CD4-positive, alpha-beta T cell (primary cell): ENCODE results near the gene CFAP97D1. TPM values are rescaled to one million over a fixed set of nuclear protein-coding genes. Genes with fewer than 3 reads are reported as not detected.

Source experiments
- ATAC-seq: fragments of 200-7000 bp; cut with Tn5 transposase; one replicate; pipeline ENCODE4 v1.10.0; 2022; ENCODE audit warnings: mild to moderate bottlenecking; ENCODE audit not compliant: poor library complexity
- CTCF ChIA-PET: fragments of 350-600 bp; sonication (Branson Sonifier 250); formaldehyde crosslinking; loops from one replicate; lab custom pipeline; 2021; ENCODE audit warnings: antibody characterized with exemption, inconsistent platforms; lab: Charles Lee
- POLR2A ChIA-PET: fragments of 350-600 bp; sonication (Branson Sonifier 250); formaldehyde crosslinking; loops from one replicate; lab custom pipeline; 2021; ENCODE audit warnings: antibody characterized with exemption, inconsistent platforms; lab: Charles Lee
- DNase-seq, 14 experiments: peaks; one replicate each; pipeline ENCODE4 v3.0.0-alpha.2; 2013 to 2020; ENCODE audit warnings: mixed read lengths in 2 of 14
- H3K27ac ChIP-seq, 2 donors: one replicate each; pipeline versions ENCODE4 v1.5.1 to v1.7.0; 2013; ENCODE audit warnings: low read length in 2 of 2, low read depth in 1 of 2, mild to moderate bottlenecking in 1 of 2
- H3K27me3 ChIP-seq, 2 experiments: 1 replicate in 1 of 2; 2 replicates in 1 of 2; pipeline versions ENCODE4 v1.6.1 to v1.7.0; 2013; ENCODE audit warnings: low read length in 2 of 2, control low read depth in 1 of 2, mild to moderate bottlenecking in 1 of 2, moderate library complexity in 1 of 2; ENCODE audit not compliant: insufficient read depth in 2 of 2, control insufficient read depth in 1 of 2
- H3K36me3 ChIP-seq: one replicate; pipeline ENCODE4 v1.6.1; 2013; ENCODE audit warnings: low read length, control low read depth; ENCODE audit not compliant: insufficient read depth
- H3K4me1 ChIP-seq: one replicate; pipeline ENCODE4 v1.6.1; 2013; ENCODE audit warnings: low read length, control low read depth; ENCODE audit not compliant: insufficient read depth
- H3K4me3 ChIP-seq: one replicate; pipeline ENCODE4 v1.5.1; 2013; ENCODE audit warnings: mild to moderate bottlenecking, low read length, moderate library complexity
- H3K9me3 ChIP-seq, 2 experiments: 1 replicate in 1 of 2; 2 replicates in 1 of 2; pipeline versions ENCODE4 v1.6.1 to v1.7.0; 2013; ENCODE audit warnings: low read length in 2 of 2, mild to moderate bottlenecking in 2 of 2, control low read depth in 1 of 2, moderate library complexity in 1 of 2; ENCODE audit not compliant: control insufficient read depth in 1 of 2, insufficient read depth in 1 of 2
- H3K27ac Mint-ChIP-seq: one replicate; pipeline ENCODE4 v1.8.0; 2020; ENCODE audit warnings: mixed read lengths
- H3K27me3 Mint-ChIP-seq: one replicate; pipeline ENCODE4 v1.8.0; 2021; ENCODE audit warnings: mixed read lengths
- H3K36me3 Mint-ChIP-seq: one replicate; pipeline ENCODE4 v1.8.0; 2021; ENCODE audit warnings: low read depth, mixed read lengths
- H3K4me1 Mint-ChIP-seq: one replicate; pipeline ENCODE4 v1.8.0; 2021; ENCODE audit warnings: low read depth, mixed read lengths
- H3K4me3 Mint-ChIP-seq: one replicate; pipeline ENCODE4 v1.8.0; 2020; ENCODE audit warnings: mild to moderate bottlenecking, mixed read lengths
- H3K9me3 Mint-ChIP-seq: one replicate; pipeline ENCODE4 v1.8.0; 2020; ENCODE audit warnings: mixed read lengths
- intact Hi-C, 2 experiments: fragments of 100-400 bp; cut with DNase I in 1 of 2; cut with micrococcal nuclease in 1 of 2; formaldehyde crosslinking; loops; one replicate each; pipeline versions ENCODE4 v1.15.1 to v1.9.0; 2023 to 2025; cut with DNase I, micrococcal nuclease
- total RNA-seq, 174 experiments: library from RNA in 2 of 174; stranded (reverse) in 2 of 174; gene quantifications; one replicate each; pipeline ENCODE4 v1.2.3 and lab custom pipeline; 2021 to 2026
- TF ChIP-seq, protein P1 (sequence below): fragments of 200-600 bp; IDR thresholded peaks from one replicate; pipeline ENCODE4 v1.8.0; 2022; ENCODE audit warnings: antibody characterized with exemption, mild to moderate bottlenecking

CFAP97D1 gene
- total RNA-seq, 2 experiments from 2014 or later = not detected

DNA sequence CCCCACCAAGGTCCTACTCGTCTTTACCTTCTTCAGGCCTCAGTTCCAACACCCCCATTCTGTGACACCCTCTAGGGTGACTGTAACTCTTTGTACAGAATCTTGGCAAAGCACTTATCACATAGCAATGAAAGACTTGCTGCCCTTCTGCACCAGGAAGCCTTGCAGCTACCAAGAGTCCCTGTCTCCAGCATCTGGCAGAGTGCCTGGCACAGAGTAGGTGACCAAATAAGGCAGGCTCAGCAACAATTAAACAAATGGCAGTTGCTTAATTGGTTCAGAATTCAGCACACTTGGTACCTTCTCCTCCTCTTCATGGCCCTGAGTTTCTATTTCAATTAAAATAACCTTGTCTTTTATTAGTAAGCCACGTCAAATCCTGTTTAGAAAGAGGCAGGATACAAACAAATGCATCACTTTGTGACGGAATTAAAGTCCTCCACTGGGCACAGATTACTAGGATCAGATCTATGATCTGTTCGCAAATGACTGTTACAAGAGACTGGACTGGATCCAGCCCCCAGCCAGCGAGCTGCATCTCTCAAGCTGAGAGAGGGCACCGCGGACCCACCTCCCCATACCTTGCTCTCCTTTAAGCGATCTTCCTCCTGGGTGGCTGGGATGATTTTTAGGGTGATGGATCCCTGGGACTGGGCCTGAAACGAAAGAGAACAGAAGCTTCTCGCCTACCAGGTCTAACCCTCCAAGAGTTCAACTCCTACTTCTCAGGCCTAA is 43.3 kb downstream of the CFAP97D1 start:
- Mint-ChIP-seq H3K36me3 (no peaks in the 10 kb centered on the region), H3K4me1 (no peaks in the 10 kb centered on the region), H3K9me3 (no peaks in the 10 kb centered on the region), H3K4me3 (no peak overlapping the region), H3K27ac (no peak overlapping the region), H3K27me3 (no peaks in the 10 kb centered on the region)
- no peaks in the 10 kb centered on the region for H3K36me3 ChIP-seq
- no peak for DNase-seq
- POLR2A ChIA-PET = interaction anchor here (0.6 kb wide), 1 partner anchor 168 kb away, joined by 3 read pairs; no protein-coding TSS in a partner anchor
- ATAC-seq = no peak
- no peak overlapping the region for H3K27ac ChIP-seq
- intact Hi-C loops = no loop called here
- CTCF ChIA-PET = no interaction called here
- no peaks in the 10 kb centered on the region for H3K27me3 ChIP-seq
- TF ChIP-seq, protein P1, sequence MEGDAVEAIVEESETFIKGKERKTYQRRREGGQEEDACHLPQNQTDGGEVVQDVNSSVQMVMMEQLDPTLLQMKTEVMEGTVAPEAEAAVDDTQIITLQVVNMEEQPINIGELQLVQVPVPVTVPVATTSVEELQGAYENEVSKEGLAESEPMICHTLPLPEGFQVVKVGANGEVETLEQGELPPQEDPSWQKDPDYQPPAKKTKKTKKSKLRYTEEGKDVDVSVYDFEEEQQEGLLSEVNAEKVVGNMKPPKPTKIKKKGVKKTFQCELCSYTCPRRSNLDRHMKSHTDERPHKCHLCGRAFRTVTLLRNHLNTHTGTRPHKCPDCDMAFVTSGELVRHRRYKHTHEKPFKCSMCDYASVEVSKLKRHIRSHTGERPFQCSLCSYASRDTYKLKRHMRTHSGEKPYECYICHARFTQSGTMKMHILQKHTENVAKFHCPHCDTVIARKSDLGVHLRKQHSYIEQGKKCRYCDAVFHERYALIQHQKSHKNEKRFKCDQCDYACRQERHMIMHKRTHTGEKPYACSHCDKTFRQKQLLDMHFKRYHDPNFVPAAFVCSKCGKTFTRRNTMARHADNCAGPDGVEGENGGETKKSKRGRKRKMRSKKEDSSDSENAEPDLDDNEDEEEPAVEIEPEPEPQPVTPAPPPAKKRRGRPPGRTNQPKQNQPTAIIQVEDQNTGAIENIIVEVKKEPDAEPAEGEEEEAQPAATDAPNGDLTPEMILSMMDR = no peak
- no peak overlapping the region for H3K4me3 ChIP-seq
- no peaks in the 10 kb centered on the region for H3K4me1 ChIP-seq
- H3K9me3 ChIP-seq = no peaks in the 10 kb centered on the region

DNA sequence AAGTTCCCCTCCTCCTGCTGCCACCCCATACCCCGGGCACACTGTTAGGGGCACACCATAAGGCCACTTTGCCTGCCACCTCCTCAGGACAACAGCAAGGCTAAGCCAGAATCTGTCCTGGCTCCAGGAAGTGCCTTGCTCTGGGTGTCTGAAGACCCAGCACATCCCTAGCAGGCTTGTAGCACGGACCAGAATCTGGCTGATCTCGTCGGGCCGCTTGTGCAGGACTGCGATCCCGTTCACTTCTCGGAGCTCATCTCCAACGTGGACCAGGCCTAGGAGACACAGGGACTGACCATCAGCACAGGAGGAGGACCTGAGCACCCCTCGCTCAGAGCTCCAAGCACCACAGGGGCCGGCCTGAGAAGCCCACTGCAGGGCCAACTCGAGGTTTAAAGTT is 45.3 kb downstream of the CFAP97D1 start:
- intact Hi-C loops = no loop called here
- no peaks in the 10 kb centered on the region for H3K9me3 ChIP-seq
- TF ChIP-seq, protein P1 = no peak
- CTCF ChIA-PET = no interaction called here
- no peak overlapping the region for H3K4me3 ChIP-seq
- Mint-ChIP-seq H3K36me3 (no peaks in the 10 kb centered on the region), H3K4me1 (no peaks in the 10 kb centered on the region), H3K27me3 (peaks cover 3% of the 10 kb centered on the region), H3K27ac (no peak overlapping the region), H3K9me3 (no peaks in the 10 kb centered on the region), H3K4me3 (no peak overlapping the region)
- ATAC-seq (no peak), DNase-seq (no peak)
- POLR2A ChIA-PET = no interaction called here
- H3K36me3 ChIP-seq = no peaks in the 10 kb centered on the region
- H3K4me1 ChIP-seq = no peaks in the 10 kb centered on the region
- H3K27me3 ChIP-seq = no peaks in the 10 kb centered on the region
- no peak overlapping the region for H3K27ac ChIP-seq

DNA sequence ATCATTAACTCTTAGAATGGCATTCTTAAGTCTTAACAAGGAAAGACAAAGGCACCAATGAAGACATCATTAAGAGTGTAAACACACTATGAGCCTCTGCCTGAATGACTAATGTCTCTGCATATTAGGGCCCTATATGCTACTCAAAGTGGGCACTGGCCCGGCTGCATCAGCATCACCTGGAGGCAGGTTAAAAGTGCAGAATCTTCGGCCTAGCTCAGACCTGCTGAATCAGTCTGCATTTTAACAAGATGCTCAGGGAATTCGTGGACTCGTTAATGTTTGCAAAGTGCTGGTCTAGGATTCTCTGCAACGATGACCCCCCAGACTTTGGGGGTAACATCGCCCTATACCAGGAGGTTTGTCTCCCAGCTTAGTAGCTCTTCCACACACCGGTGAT is 46.0 kb downstream of the CFAP97D1 start:
- Mint-ChIP-seq H3K4me3 (no peak overlapping the region), H3K9me3 (no peaks in the 10 kb centered on the region), H3K27me3 (peaks cover 3% of the 10 kb centered on the region), H3K27ac (no peak overlapping the region), H3K4me1 (no peaks in the 10 kb centered on the region), H3K36me3 (no peaks in the 10 kb centered on the region)
- H3K27me3 ChIP-seq = no peaks in the 10 kb centered on the region
- ATAC-seq (no peak), DNase-seq (no peak)
- intact Hi-C loops = no loop called here
- TF ChIP-seq, protein P1 = no peak
- no peaks in the 10 kb centered on the region for H3K36me3 ChIP-seq
- H3K27ac ChIP-seq = no peak overlapping the region
- no peaks in the 10 kb centered on the region for H3K9me3 ChIP-seq
- no peak overlapping the region for H3K4me3 ChIP-seq
- ChIA-PET POLR2A (no interaction called here), CTCF (interaction anchor here (0.8 kb wide), 1 partner anchor 20 kb away, joined by 4 read pairs; no protein-coding TSS in a partner anchor)
- H3K4me1 ChIP-seq = no peaks in the 10 kb centered on the region
